GM12875 (cell line): ENCODE data around the gene IL21R.

ENCODE experiments used
- H3K4me3 ChIP-seq: one replicate; pipeline ENCODE4 v1.5.1; 2011; ENCODE audit warnings: low read depth, low read length, control low read depth
- TF ChIP-seq, protein P1 (sequence below): IDR thresholded peaks from 2 replicates; pipeline ENCODE4 v1.5.1; 2011; ENCODE audit warnings: low read depth, mild to moderate bottlenecking, control low read depth, inconsistent platforms, low read length, moderate library complexity, borderline replicate concordance; ENCODE audit not compliant: insufficient read depth

Gene IL21R

DNA sequence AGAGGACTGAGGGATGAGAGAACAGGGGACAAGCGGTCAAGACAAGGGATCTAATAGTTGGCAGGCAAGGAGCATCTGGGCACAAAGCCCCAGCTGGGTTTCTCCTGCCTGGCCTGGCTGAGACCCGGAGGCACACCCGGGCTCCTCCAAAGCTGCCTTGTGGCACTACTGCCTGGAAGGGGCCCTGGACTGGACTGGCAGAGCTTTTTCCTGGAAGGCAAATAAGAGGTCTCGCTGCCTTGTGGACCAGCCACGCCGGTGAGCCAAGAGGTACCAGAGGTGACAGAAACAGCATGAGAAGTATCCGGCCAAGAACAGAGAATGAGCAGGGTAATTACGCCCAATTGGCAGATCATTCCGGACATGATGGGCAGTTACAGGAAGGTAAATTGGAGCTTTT, 83.2 kb downstream of the IL21R start:
- TF ChIP-seq, protein P1, sequence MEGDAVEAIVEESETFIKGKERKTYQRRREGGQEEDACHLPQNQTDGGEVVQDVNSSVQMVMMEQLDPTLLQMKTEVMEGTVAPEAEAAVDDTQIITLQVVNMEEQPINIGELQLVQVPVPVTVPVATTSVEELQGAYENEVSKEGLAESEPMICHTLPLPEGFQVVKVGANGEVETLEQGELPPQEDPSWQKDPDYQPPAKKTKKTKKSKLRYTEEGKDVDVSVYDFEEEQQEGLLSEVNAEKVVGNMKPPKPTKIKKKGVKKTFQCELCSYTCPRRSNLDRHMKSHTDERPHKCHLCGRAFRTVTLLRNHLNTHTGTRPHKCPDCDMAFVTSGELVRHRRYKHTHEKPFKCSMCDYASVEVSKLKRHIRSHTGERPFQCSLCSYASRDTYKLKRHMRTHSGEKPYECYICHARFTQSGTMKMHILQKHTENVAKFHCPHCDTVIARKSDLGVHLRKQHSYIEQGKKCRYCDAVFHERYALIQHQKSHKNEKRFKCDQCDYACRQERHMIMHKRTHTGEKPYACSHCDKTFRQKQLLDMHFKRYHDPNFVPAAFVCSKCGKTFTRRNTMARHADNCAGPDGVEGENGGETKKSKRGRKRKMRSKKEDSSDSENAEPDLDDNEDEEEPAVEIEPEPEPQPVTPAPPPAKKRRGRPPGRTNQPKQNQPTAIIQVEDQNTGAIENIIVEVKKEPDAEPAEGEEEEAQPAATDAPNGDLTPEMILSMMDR, result no peak
- no peak overlapping the region for H3K4me3 ChIP-seq

DNA sequence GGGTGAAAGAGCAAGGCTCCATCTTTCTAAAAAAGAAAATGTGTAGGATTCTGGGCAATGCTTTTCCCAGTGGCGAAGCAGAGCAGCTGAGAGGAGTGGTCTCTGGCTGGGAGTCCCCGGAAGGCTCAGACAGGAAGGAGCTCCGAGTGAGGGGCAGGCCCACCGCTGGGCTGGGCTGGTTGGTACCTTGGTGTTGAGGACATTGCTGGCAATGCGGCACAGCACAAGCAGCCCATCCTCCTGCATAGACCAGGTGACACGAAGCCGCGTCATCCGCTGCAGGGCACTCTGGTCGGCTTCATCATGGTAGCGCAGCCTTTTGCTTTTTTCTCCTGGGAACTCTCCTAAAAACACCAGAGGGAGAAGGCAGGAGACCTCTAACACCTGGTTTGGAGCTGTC, 83.8 kb downstream of the IL21R start:
- TF ChIP-seq, protein P1, result no peak
- H3K4me3 ChIP-seq, result no peak overlapping the region

DNA sequence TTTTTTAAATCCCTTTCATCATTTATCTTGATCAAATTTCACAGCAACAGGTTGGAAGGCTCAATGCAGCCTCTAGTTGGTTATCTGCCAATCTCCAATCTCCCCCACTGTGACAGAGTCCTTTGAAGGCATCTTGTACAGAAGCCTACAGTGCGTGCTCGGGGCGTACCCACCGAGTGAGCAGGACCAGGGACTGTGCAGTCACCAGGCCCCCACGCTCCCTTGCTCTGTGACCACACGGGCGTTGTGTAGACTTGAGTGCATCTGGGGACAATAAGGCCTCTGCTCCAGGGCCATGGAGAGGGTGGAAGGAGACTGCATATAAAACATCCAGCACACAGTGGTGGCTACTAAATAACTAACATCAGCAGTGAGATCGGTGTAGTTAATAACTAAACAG, 84.4 kb downstream of the IL21R start:
- H3K4me3 ChIP-seq, result no peak overlapping the region
- TF ChIP-seq, protein P1, result no peak

DNA sequence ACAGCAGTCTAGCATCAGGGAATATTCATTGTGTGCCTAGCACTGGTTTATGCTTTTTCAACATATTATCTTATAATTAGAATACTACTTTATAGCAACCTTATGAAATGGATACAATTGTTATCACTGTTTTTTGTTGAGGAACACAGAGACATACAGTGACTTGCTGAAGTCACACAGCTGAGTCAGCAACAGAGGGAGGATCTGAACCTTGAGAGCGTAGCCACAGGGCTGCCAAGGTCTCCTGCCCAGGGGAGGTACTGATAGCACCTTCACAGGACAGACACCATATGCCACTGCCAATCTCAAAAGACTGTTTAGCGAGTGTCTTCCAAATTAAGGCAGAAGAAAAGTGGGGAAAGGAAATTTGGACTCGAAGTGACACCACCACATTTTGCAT, 84.8 kb downstream of the IL21R start:
- TF ChIP-seq, protein P1, result no peak
- no peak overlapping the region for H3K4me3 ChIP-seq

DNA sequence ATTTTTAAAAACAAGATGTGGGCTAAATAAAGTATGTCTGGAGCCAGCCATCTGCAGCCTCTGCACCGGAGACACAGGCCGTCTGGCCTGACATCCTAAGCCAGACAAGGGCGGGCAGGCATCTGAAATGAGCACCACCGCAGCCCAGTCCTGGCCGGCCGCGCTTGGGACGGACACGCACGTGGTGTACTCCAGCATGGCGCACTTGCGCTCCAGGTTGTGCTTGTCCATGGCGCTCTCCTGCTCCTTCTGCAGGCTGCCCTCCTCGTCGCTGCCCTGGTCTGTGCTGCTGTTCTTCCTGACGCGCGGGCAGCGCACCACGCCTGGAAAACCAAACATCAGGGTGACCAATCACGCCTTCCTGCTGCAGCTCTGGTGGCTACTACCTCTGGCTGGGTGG, 87.4 kb downstream of the IL21R start:
- no peak overlapping the region for H3K4me3 ChIP-seq
- TF ChIP-seq, protein P1, result no peak

DNA sequence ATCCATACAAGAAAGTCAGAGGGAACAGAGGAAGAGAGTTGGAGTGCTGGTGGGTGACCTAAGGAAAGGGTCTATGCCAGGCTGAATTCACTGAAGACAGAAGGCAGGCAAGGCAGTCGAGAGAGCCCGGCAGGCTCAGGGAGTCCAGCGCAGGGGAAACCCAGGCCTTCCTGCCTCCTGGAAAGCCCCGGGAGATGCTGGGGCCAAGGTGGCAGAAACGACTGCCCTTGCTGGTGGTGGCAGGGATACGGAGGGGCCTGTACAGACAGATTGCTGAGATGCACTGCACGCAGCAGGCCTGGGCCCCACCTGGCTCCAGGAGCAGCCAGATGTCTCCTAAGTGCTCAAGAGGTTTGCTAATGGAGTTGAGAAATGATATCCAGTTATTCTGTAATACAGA, 87.9 kb downstream of the IL21R start:
- no peak overlapping the region for H3K4me3 ChIP-seq
- TF ChIP-seq, protein P1, result no peak

DNA sequence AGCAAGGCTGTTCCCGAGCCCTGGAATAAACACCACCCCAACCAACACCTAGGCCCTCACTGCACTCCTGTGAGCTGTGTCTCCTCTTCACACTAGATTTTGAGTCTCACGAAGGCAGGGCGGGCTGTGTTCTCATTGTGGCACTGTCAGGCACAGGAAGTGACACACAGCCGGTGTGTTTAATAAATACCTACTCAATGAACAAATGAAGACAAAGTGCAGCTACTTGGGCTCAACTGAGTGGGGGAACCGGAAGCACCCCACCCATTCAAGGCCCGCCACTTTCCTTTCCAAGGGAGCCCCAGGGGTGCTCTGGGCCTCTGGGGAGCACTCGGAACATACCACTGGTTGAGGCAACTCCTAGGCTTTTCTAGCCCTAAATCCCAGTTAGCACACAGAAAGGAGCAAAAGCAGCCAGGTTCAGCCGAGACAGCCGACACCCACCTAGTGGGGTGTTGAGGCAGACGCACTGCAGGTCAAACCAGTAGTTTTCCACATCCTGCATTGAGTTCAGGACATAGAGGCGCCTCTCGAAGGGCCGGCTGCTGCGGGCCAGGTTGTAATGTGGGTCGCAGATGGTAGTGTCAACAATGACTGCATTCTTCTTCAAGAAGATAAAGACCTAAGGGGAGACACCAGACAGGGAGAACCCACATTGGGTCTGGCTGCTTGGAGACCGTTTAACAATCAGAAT, 90.1 kb downstream of the IL21R start:
- TF ChIP-seq, protein P1, result no peak
- no peak overlapping the region for H3K4me3 ChIP-seq
